ENCODE results near the gene CDYL.

The CDYL gene

GRCh38 chr6:4804095-4804494 is 27.9 kb downstream of the CDYL start:
- Histone ChIP-seq H3K9me2 (ENCODE audit: low read depth, low read length) (no peaks in the 10 kb centered on the region), H3K4me1 (ENCODE audit: insufficient read depth, low read length, severe bottlenecking) (no peaks in the 10 kb centered on the region), H3F3A (ENCODE audit: insufficient read depth, low read length) (no peaks in the 10 kb centered on the region), H3K27ac (ENCODE audit: low read depth, low read length, poor library complexity, severe bottlenecking) (no peak overlapping the region), H3K36me3 (ENCODE audit: insufficient read depth, low read length) (no peaks in the 10 kb centered on the region), H3K27me3 (ENCODE audit: insufficient read depth, low read length) (no peaks in the 10 kb centered on the region), H3K4me3 (ENCODE audit: low read depth, low read length, poor library complexity, severe bottlenecking) (no peak overlapping the region), H3K9me3 (ENCODE audit: low read length) (peaks cover 9% of the 10 kb centered on the region), H4K20me1 (ENCODE audit: insufficient read depth, low read length) (no peaks in the 10 kb centered on the region; the same call in 1 of the 2 replicates), H3K9ac (ENCODE audit: low read length) (no peak overlapping the region), H3K79me2 (ENCODE audit: insufficient read depth, low read length) (no peaks in the 10 kb centered on the region; the same call in 1 of the 2 replicates), H2AFZ (ENCODE audit: low read length) (no peak overlapping the region), H3K4me2 (ENCODE audit: low read length) (no peak overlapping the region)
- TF ChIP-seq EZH2 (IDR thresholded peaks at IDR 0.05; ENCODE audit: borderline replicate concordance, low read length) (no peak), CTCF (IDR thresholded peaks at IDR 0.05; ENCODE audit: low read length) (no peak)

DNA sequence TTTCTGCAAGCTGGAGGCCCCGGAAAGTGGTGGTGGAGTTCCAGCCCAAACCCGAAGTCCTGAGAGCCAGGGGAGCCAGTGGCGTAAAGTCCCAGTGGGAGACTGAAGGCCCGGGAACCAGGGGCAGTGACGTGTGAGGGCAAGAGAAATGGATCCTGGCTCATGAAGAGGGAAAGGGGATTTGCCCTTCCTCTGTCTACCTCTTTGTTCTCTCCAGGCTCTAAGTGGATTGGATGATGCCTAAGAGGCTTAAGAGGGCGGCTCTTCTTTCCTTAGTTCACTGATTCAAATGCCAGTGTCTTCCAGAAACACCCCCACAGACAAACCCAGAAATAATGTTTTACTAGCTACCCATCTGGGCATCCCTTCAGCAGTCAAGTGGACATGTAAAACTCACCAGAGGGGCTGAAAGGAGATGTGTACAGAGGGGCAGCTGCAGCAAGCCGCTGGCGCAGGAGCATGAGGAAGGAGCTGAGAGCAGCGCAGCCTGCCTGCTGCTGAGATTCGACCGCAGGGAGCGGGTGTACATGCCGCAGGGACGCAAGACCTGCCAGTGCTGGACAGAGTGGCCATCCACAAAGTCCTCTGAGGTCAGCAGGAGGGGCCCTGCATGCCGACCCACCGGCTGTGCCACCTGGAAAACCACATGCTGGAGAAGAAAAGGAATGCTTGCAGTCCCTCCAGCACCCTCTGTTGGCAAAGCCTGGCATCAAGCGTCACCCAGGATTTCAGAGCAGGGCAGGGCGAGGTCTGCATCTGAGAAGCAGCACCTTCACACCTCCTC is 29.5 kb downstream of the CDYL start:
- Histone ChIP-seq H3K4me1 (ENCODE audit: insufficient read depth, low read length, severe bottlenecking) (no peaks in the 10 kb centered on the region), H3K79me2 (ENCODE audit: insufficient read depth, low read length) (no peaks in the 10 kb centered on the region; the same call in 1 of the 2 replicates), H4K20me1 (ENCODE audit: insufficient read depth, low read length) (no peaks in the 10 kb centered on the region; the same call in 1 of the 2 replicates), H3F3A (ENCODE audit: insufficient read depth, low read length) (no peaks in the 10 kb centered on the region), H3K9ac (ENCODE audit: low read length) (no peak overlapping the region), H3K27ac (ENCODE audit: low read depth, low read length, poor library complexity, severe bottlenecking) (no peak overlapping the region), H3K27me3 (ENCODE audit: insufficient read depth, low read length) (no peaks in the 10 kb centered on the region), H2AFZ (ENCODE audit: low read length) (no peak overlapping the region), H3K4me3 (ENCODE audit: low read depth, low read length, poor library complexity, severe bottlenecking) (no peak overlapping the region), H3K4me2 (ENCODE audit: low read length) (no peak overlapping the region), H3K36me3 (ENCODE audit: insufficient read depth, low read length) (no peaks in the 10 kb centered on the region), H3K9me2 (ENCODE audit: low read depth, low read length) (no peaks in the 10 kb centered on the region), H3K9me3 (ENCODE audit: low read length) (peaks cover 6% of the 10 kb centered on the region; the same call in 1 of the 2 replicates)
- peak; percentile 60 for TF ChIP-seq CTCF (IDR thresholded peaks at IDR 0.05; ENCODE audit: low read length)
- no peak for TF ChIP-seq EZH2 (IDR thresholded peaks at IDR 0.05; ENCODE audit: borderline replicate concordance, low read length)

- no peak overlapping the region for H3K27ac ChIP-seq (ENCODE audit: low read depth, low read length, poor library complexity, severe bottlenecking)
- H3K4me1 ChIP-seq (ENCODE audit: insufficient read depth, low read length, severe bottlenecking), result no peaks in the 10 kb centered on the region
- no peak overlapping the region for H3K4me2 ChIP-seq (ENCODE audit: low read length)
- no peak overlapping the region for H3K9ac ChIP-seq (ENCODE audit: low read length)
- no peak for TF ChIP-seq CTCF (IDR thresholded peaks at IDR 0.05; ENCODE audit: low read length)
- no peak for TF ChIP-seq EZH2 (IDR thresholded peaks at IDR 0.05; ENCODE audit: borderline replicate concordance, low read length)
- no peaks in the 10 kb centered on the region for H4K20me1 ChIP-seq (ENCODE audit: insufficient read depth, low read length)
- H3K9me3 ChIP-seq (ENCODE audit: low read length), result 0 out of 2 replicates have a peak, but pooled peaks cover 6% of the 10 kb centered on the region
- no peak overlapping the region for H3K4me3 ChIP-seq (ENCODE audit: low read depth, low read length, poor library complexity, severe bottlenecking)
- H3K36me3 ChIP-seq (ENCODE audit: insufficient read depth, low read length), result no peaks in the 10 kb centered on the region
- no peaks in the 10 kb centered on the region; the same call in 1 of the 2 replicates for H3K79me2 ChIP-seq (ENCODE audit: insufficient read depth, low read length)
- H2AFZ ChIP-seq (ENCODE audit: low read length), result no peak overlapping the region
- no peaks in the 10 kb centered on the region for H3F3A ChIP-seq (ENCODE audit: insufficient read depth, low read length)
- no peaks in the 10 kb centered on the region for H3K9me2 ChIP-seq (ENCODE audit: low read depth, low read length)
- no peaks in the 10 kb centered on the region for H3K27me3 ChIP-seq (ENCODE audit: insufficient read depth, low read length)
These were observed 30.1 kb downstream of the CDYL start for GRCh38 chr6:4806337-4806725.
